GM18517 (cell line): Measurements from ENCODE around the gene PRKX.
"Not testable (repeated sequence)": the region's sequence is repeated elsewhere in the genome, so short reads cannot be mapped to it uniquely, and the experiment has no call there.

ENCODE experiments used
- ATAC-seq: cut with Tn5 transposase; IDR thresholded peaks from one replicate; pipeline ENCODE4 v1.9.1; 2021; ENCODE audit warnings: mild to moderate bottlenecking, moderate library complexity; ENCODE audit not compliant: unreplicated experiment

PRKX gene

GRCh38 chrX:3585719-3586118 lies 127.7 kb downstream of the PRKX start:
- ATAC-seq: no peak

- ATAC-seq: no peak
Measured at GRCh38 chrX:3584415-3584996, 128.9 kb downstream of the PRKX start.

GRCh38 chrX:3582451-3582850 lies 131.0 kb downstream of the PRKX start:
- ATAC-seq: no peak

- no peak for ATAC-seq
Measured at GRCh38 chrX:3581609-3582108, 131.8 kb downstream of the PRKX start.

- no peak for ATAC-seq
Measured at GRCh38 chrX:3577551-3577950, 135.9 kb downstream of the PRKX start.

- no peak for ATAC-seq
Measured at GRCh38 chrX:3576886-3577501, 136.5 kb downstream of the PRKX start.

- no peak for ATAC-seq
Measured at GRCh38 chrX:3567686-3568085, 145.8 kb downstream of the PRKX start.

GRCh38 chrX:3563451-3563850 lies 150.0 kb downstream of the PRKX start:
- ATAC-seq: no peak

GRCh38 chrX:3560010-3560409 lies 153.4 kb downstream of the PRKX start:
- not testable (repeated sequence) for ATAC-seq
